Measurements from ENCODE around the gene NBL1.
"Not testable (repeated sequence)": the region's sequence is repeated elsewhere in the genome, so short reads cannot be mapped to it uniquely, and the experiment has no call there.

- not testable (repeated sequence) for TF ChIP-seq CTCF, POLR2A, POLR2AphosphoS5 (IDR thresholded peaks at IDR 0.05)
Observed at GRCh38 chr1:19636749-19637148, 7.4 kb upstream of the NBL1 start.
